NCI-H2029 (cell line): ENCODE data around the gene IGHMBP2.
"Not testable (repeated sequence)": the region's sequence is repeated elsewhere in the genome, so short reads cannot be mapped to it uniquely, and the experiment has no call there.

ENCODE experiments used
- DNase-seq: peaks from one replicate; lab custom pipeline; 2025; lab: John Stamatoyannopoulos, UW

Gene IGHMBP2

DNA sequence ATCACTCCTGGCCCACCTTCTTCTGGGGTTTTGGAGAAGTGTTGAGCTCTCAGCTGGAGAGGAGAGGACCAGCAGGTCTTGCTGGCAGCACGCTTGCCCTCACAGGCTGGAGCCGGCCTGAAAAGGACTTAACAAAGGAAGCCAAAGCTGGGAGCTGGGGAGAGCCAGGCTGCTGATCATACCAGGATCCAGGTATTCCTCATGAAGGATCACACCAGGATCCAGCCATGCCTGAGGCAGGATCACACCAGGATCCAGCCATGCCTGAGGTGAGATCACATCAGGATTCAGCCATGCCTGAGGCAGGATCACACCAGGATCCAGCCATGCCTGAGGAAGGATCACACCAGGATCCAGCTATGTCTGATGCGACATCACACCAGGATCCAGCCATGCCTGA, 60.1 kb downstream of the IGHMBP2 start:
- DNase-seq = no peak

DNA sequence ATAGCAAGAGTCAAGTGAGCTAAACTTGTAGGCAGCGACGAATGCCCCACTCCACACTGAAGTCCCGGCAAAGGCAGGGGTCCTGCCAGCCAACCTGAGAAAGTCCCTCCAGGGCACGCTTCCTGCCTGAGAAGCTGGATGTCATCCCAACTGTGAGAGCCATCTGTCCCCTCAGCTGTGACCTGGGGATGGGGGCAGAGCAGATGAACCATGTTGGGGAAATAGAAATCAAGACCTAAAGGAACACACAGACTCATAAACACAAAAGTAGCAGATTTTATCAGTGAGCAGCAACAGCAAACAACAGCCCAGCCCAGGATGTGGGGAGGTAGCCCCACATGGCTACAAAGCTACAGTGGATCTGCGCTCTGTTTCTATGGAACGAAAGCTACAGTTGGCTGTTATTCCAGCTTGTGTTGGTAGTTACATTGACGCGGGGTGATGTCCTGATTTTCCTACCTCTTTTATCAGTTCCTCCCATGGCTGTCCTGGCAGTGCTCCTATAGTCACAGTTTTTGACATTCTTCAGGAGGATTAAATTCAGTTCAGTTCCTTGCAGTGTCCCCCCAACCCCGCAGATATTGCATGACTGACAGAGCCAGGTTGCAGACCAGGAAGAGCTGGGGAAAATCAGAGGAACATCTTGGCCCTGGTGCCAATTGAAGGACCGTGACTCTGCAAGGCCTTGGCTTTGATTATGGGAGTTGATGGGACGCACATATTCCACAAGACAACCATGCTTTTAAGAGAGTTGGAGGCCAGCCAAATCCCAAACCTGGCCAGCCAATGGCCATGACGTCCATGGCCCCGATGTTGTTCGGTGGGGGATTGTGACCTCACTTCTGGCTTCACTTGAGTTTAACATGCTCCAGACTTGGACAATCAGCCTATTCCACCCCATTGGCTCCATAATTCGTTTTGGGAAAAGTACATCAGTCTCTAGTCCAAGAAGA, 62.5 kb downstream of the IGHMBP2 start:
- DNase-seq = no peak

DNA sequence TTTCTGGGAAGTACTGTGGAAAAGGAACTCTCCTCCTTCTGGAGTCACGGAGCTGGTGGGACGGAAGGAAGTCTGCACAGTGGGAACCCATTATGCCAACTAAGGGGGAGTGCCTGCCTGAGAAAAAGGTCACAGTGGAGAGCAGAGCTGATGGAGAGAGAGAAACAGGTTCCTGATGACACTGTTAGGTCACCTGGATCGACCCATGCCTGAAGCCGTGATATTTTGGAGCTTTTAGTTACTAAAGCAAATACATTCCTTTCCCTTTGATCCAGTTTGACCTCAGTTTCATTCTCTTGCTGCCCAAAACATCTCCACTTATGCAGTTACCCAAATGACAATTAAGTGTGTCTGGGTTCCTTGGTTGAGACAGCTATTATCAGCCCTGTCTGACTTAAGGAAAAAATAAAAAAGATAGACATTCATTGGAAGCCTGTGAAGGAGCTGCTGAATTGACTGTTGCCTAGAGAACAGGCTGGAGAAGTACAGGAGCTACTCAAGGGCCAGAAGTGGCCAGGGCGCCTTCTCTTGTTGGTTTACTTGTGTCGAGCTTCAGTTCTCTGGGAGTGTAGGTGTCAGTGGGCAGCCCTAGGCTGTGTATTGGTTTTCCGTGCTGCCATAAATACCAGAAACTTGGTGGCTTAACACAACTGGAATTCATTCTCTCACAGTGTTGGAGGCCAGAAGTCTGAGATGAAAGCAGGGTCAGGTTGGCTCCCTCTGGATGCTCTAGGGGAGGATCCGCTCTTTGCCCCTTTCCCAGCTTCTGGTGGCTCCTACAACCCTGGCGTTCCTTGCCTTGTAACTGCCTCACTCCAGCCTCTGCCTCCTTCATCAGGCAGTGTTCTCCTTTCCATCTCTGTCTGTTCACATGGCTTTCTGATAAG, 63.4 kb downstream of the IGHMBP2 start:
- no peak for DNase-seq

- no peak for DNase-seq
Observed at GRCh38 chr11:68968306-68969250, 64.9 kb downstream of the IGHMBP2 start.

DNA sequence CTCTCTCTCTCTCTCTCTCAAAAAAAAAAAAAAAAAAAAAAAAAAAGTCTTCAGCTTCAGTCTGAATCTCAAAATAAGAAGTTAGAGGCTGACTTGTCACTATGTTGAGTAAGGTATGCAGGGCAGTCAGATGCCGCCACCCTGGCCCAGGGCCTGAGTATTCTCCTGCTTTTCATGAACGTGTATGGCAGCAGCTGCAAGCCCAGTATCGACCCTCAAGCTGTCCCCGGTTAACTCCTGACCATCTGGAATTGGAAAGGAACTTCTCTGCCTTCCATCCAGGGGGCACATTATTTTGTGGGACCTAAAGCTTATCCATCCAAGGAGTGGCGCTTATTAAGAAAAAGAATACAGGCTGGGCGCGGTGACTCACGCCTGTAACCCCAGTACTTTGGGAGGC, 65.7 kb downstream of the IGHMBP2 start:
- no peak for DNase-seq

DNA sequence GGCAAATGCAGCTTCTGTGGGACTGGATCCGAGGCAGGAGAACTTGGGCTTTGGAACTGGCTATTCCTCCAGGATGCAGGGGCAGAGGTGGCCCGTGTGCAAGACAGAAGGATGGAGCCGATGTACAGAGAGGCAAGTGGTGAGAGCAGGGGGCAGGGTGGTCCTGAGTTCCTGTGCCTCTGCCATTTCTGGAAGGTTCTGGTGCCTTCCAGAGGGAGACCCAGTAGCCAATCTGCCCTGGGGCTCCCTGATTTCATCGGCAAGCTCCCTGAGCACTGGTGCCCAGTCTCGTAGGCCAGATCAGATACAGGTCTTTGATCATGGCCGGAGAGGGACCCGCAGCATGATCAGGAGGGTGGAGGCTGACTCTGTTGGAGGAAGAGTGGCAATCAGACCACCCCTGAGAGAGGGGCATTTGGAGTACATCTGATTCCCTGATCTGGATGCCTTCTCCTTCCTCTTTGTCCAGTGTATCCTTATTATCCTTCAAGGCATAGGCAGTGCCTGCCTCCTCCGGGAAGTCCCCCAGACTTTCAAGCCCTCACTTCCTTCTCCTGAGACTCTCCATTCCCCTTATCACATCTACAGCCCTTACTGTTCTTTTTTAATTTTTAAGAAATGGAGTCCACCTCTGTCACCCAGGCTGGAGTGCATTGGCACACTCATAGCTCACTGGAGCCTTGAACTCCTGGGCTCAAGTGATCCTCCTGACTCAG, 67.4 kb downstream of the IGHMBP2 start:
- DNase-seq = no peak

DNA sequence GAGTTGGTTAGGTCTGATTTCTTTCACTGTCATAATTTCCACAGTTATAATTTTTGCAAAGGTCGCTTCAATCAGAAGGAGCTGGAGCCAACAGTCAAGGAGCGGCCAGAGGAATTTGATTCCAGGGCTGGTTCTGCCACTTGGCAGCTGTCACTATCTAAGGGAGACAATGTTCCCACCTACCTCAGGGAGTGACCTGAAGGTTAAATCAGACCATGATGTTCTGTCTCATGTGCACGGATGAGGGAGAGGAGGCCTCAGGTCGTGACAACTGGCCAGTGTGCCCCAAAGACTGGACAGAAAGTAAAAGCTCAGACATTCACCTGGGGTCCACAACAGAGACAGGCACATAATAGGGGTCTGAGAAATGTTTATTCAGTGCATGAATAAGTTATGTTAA, 69.5 kb downstream of the IGHMBP2 start:
- DNase-seq = no peak

GRCh38 chr11:68973706-68974105, 70.0 kb downstream of the IGHMBP2 start:
- DNase-seq = not testable (repeated sequence)

DNA sequence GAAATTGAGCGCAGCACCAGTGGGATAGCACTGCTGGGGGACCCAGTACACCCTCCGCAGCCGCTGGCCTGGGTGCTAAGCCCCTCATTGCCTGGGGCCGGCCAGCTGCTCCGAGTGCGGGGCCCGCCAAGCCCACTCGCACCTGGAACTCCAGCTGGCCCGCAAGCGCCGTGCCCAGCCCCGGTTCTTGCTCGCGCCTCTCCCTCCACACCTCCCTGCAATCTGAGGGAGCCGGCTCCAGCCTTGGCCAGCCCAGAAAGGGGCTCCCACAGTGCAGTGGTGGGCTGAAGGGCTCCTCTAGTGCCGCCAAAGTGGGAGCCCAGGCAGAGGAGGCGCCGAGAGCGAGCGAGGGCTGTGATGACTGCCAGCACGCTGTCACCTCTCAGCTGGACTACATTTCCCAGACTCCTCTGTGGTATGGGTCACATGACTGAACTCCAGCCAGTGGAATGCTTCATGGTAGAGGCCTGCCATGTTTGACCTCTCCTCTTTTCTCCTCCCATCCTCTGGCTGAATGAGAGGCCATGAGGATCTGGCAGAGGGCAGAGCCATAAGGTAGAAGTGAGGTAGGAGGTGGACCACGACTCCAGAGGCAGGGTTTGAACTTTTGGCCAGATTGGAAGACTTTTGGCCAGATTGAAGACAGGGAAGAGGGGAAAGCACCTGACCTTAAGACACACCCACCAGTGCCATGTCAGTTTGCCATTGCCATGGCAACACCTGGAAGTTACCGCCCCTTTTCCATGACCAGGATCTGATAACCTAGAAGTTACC, 70.9 kb downstream of the IGHMBP2 start:
- no peak for DNase-seq

- DNase-seq = no peak
Observed at GRCh38 chr11:68976095-68976494, 72.4 kb downstream of the IGHMBP2 start.

DNA sequence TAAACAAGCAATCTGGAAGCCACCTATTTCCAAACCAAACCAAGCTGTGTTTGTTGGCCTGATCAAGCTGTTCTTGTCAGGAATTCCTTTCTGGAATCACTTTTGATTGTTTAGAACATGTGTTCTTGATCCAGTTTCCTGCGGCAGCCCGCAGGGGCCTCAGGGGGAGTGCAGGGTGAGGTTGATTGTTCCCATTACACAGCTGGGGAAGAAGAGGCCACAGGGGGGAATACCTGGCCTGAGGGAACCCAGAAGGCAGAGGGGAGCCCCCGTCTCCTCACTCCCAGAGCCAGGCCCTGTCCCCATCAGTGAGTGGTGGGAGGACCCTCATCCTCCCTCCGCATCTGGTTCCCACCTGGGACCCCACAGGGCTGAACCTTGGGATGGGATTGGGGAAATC, 72.9 kb downstream of the IGHMBP2 start:
- no peak for DNase-seq

DNA sequence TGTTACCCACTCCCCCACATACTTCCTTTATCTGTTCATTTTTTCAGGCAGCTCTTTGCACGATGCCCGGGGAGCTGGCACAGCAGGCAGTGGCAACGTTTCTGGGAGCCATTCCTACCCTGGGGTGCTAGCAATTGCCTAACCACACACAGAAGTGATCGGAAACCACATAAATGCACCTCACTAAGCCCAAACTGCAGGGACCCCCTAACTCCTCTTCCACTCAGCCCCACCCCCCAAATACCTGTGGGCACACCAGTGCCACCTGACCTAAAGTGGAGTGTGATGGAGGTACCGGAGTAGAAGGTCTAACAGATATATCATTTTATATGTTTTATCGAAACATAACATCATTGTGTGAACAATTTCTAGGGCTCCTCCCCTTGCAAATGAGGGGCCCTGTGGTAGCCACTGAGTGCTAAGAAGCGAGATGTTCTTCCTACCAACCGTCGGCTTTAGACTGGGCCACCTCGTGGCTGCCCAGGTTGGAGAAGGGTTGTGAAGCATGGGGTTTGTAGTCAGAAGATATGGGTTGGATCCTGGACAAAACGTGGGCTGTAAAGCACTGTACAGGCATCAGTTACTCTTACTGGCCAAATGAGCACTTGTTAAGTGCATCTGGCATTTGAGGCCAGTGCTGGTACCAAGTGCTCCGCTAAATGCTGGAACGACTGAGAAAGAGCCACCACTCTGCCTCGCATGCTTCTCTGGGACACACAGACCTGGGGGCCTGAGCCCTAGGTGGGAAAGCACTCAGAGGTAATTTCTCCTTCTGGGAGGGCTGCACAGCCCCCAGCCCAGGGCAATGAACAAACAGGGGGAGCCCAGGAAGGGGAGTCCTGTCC, 74.3 kb downstream of the IGHMBP2 start:
- DNase-seq = no peak

DNA sequence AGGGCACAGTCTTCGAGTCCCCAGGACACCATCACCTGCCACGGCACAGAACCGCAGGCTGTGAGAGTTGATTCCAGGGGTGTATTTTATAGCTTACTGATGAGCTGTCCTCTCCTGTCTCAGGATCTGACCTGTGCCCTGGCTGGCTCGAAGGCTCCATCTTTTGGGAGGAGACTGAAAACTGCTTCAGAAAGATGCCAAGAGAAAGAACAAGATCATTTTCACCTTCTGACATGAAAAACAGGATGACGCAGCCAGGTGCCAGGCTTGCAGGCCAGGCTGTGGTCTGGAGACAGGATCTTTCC, 74.9 kb downstream of the IGHMBP2 start:
- DNase-seq = no peak

GRCh38 chr11:68978931-68979594, 75.4 kb downstream of the IGHMBP2 start:
- DNase-seq = no peak

GRCh38 chr11:68979931-68980775, 76.5 kb downstream of the IGHMBP2 start:
- DNase-seq = no peak

GRCh38 chr11:68980776-68981065, 77.0 kb downstream of the IGHMBP2 start, which contains the start of gene MRGPRD:
MRGPRD (minus strand) TSS chr11:68980986; CDS start chr11:68980986, 0 bp downstream.
- no peak for DNase-seq

DNA sequence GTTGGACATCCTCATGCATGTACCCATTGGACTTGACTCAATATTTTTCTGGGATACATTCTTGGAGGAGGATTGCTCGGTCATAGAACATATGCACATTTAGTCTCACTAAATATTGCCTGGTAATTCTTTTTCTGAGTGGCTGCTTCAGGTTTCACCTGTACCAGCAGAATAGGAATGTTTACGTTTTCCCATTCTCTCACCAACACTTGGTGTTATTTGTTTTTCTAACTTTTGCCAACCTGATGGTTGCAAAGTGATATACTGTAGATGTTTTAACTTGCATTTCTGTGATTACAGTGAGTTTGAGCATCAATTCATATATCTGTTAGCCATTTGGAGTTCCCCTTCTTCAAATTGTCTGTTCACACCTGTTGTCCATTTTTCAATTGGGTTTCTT, 78.4 kb downstream of the IGHMBP2 start:
- DNase-seq = no peak

- DNase-seq = no peak
Observed at GRCh38 chr11:68983801-68984200, 80.1 kb downstream of the IGHMBP2 start.
